ENCODE measurements around the gene SLC4A3. TPM values are rescaled to one million over a fixed set of nuclear protein-coding genes. Genes with fewer than 3 reads are reported as not detected.
A peak's percentile ranks its signal among the peaks of the same experiment; 100 is the strongest.

The SLC4A3 gene, protein sequence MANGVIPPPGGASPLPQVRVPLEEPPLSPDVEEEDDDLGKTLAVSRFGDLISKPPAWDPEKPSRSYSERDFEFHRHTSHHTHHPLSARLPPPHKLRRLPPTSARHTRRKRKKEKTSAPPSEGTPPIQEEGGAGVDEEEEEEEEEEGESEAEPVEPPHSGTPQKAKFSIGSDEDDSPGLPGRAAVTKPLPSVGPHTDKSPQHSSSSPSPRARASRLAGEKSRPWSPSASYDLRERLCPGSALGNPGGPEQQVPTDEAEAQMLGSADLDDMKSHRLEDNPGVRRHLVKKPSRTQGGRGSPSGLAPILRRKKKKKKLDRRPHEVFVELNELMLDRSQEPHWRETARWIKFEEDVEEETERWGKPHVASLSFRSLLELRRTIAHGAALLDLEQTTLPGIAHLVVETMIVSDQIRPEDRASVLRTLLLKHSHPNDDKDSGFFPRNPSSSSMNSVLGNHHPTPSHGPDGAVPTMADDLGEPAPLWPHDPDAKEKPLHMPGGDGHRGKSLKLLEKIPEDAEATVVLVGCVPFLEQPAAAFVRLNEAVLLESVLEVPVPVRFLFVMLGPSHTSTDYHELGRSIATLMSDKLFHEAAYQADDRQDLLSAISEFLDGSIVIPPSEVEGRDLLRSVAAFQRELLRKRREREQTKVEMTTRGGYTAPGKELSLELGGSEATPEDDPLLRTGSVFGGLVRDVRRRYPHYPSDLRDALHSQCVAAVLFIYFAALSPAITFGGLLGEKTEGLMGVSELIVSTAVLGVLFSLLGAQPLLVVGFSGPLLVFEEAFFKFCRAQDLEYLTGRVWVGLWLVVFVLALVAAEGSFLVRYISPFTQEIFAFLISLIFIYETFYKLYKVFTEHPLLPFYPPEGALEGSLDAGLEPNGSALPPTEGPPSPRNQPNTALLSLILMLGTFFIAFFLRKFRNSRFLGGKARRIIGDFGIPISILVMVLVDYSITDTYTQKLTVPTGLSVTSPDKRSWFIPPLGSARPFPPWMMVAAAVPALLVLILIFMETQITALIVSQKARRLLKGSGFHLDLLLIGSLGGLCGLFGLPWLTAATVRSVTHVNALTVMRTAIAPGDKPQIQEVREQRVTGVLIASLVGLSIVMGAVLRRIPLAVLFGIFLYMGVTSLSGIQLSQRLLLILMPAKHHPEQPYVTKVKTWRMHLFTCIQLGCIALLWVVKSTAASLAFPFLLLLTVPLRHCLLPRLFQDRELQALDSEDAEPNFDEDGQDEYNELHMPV
- polyA plus RNA-seq (2012; rRNA removed), result 12.2 and 12.3 TPM in 2 replicates
- polyA plus RNA-seq (2012; cell fraction: cytosol; rRNA removed), result 3.9 and 5.1 TPM in 2 replicates
- polyA plus RNA-seq (2012; cell fraction: nucleus; rRNA removed), result 53.0 and 74.5 TPM in 2 replicates

DNA sequence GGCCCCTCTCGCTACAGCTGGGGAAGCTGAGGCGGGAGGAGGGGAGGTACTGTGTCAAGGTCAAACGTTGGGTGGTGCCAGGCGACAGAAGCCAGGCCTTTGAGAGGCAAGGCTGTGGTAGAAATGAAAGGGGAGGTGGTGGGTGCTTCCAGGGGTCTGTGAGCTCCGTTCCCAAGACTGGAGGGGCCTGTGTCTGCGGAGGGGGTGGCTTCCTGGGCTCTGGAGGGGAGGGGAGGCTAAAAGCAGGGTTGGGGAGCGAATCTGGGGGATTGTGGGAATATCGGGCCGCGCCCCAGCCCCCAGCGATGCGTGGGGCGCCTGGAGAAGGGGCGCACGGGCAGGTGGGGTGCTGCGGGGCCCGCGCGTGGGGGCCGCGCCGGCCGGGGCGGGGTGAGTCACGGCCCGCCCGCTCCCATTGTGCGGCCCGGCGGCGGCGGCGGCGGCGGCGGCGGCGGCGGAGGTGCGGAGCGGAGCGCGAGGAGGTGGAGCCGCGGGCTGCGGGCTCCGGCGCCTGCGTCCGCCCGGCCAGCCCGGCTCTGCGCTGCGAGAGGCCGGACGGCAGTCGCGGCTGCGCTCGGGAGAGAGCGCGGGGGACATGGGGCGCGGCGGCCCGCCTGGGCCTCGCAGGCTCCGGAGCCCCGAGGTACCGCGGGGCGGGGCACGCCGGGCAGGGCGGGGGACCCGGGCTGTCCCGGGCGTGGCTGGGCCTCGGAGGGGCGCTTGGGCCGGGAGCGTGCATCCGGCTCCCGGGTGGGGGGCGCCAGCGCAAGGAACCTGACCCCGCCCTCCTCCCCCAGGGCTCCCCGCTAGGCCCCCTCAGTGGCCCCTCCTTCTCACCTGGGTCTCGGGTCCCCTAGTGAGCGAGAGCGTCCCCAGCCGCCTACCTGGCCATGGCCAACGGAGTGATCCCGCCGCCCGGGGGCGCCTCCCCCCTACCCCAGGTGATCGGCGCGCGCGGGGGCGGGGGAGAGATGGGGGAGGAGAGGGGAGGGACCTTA is at the start of gene SLC4A3:
Gene SLC4A3, plus strand, starts transcription at position 528 of the 998 bp plus-strand sequence. Its CDS starts 363 bp downstream, at position 891.
- Histone ChIP-seq H3K27ac (ENCODE audit: low read depth in 2 of 2, low read length in 1 of 2) (peak within 1 kb of the TSS in 1 of 2 experiments; percentile 68; a peak in 1 of 4 replicates), H2AFZ (ENCODE audit: low read depth) (peak within 1 kb of the TSS; percentile 94), H3K4me2 (peak within 1 kb of the TSS; percentile 97), H4K20me1 (ENCODE audit: insufficient read depth) (no peaks in the 10 kb centered on the region), H3K9me2 (no peaks in the 10 kb centered on the region), H3K4me3 (ENCODE audit: low read depth in 2 of 2, low read length in 1 of 2) (peak within 1 kb of the TSS; percentile 64 to 68), H3K4me1 (ENCODE audit: control insufficient read depth in 1 of 2, insufficient read depth in 2 of 2, low read depth in 1 of 2, low read length in 1 of 2) (peaks cover 0 to 13% of the 10 kb centered on the region in 2 experiments; a peak in 1 of 4 replicates), H3K9ac (peak within 1 kb of the TSS; percentile 74), H3K36me3 (replicated peaks in 1 of 2; ENCODE audit: control insufficient read depth in 1 of 2, insufficient read depth in 2 of 2, low read length in 1 of 2) (no peaks in the 10 kb centered on the region), H3F3A (replicated peaks; ENCODE audit: insufficient read depth) (no peaks in the 10 kb centered on the region), H3K9me3 (no peaks in the 10 kb centered on the region), H3K79me2 (ENCODE audit: insufficient read depth) (peaks cover 5% of the 10 kb centered on the region; the same call in 1 of the 2 replicates), H3K27me3 (ENCODE audit: insufficient read depth) (no peaks in the 10 kb centered on the region)
- ChIA-PET POLR2A (interaction anchor here (0.5 to 4.5 kb wide), 6 partner anchors 10 to 56 kb away, joined by 3 to 18 read pairs (median 4); partner anchors contain the start of genes OBSL1 and STK11IP), CTCF (interaction anchor here (0.8 to 7.8 kb wide), 12 partner anchors 8 to 87 kb away, joined by 3 to 59 read pairs (median 4); partner anchors contain the start of genes CHPF, OBSL1 and STK11IP)
- WGBS (ENCODE audit: low lambda C conversion rate), result 12% methylated on average over 55 of the region's 103 CpGs
- TF ChIP-seq NRF1 (IDR thresholded peaks at IDR 0.05; ENCODE audit: low read depth, low read length) (peak; percentile 57), RAD21 (IDR thresholded peaks at IDR 0.05; ENCODE audit: low read length) (no peak), MXI1 (IDR thresholded peaks at IDR 0.05; ENCODE audit: low read depth, low read length) (0 out of 2 replicates have a peak, but pooled peaks have one; percentile 15), RXRA (IDR thresholded peaks at IDR 0.05; ENCODE audit: borderline replicate concordance, low read depth) (no peak), SMC3 (IDR thresholded peaks at IDR 0.05; ENCODE audit: low read depth, low read length) (no peak), FOSL2 (IDR thresholded peaks at IDR 0.05; ENCODE audit: borderline replicate concordance, low read depth) (no peak), EP300 (IDR thresholded peaks at IDR 0.05; ENCODE audit: borderline replicate concordance in 1 of 2, low read depth in 1 of 2, low read length in 1 of 2) (no peak)
- TF ChIP-seq, protein P1, sequence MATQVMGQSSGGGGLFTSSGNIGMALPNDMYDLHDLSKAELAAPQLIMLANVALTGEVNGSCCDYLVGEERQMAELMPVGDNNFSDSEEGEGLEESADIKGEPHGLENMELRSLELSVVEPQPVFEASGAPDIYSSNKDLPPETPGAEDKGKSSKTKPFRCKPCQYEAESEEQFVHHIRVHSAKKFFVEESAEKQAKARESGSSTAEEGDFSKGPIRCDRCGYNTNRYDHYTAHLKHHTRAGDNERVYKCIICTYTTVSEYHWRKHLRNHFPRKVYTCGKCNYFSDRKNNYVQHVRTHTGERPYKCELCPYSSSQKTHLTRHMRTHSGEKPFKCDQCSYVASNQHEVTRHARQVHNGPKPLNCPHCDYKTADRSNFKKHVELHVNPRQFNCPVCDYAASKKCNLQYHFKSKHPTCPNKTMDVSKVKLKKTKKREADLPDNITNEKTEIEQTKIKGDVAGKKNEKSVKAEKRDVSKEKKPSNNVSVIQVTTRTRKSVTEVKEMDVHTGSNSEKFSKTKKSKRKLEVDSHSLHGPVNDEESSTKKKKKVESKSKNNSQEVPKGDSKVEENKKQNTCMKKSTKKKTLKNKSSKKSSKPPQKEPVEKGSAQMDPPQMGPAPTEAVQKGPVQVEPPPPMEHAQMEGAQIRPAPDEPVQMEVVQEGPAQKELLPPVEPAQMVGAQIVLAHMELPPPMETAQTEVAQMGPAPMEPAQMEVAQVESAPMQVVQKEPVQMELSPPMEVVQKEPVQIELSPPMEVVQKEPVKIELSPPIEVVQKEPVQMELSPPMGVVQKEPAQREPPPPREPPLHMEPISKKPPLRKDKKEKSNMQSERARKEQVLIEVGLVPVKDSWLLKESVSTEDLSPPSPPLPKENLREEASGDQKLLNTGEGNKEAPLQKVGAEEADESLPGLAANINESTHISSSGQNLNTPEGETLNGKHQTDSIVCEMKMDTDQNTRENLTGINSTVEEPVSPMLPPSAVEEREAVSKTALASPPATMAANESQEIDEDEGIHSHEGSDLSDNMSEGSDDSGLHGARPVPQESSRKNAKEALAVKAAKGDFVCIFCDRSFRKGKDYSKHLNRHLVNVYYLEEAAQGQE (IDR thresholded peaks at IDR 0.05; ENCODE audit: low read depth, low read length), result no peak
- TF ChIP-seq, protein P2, sequence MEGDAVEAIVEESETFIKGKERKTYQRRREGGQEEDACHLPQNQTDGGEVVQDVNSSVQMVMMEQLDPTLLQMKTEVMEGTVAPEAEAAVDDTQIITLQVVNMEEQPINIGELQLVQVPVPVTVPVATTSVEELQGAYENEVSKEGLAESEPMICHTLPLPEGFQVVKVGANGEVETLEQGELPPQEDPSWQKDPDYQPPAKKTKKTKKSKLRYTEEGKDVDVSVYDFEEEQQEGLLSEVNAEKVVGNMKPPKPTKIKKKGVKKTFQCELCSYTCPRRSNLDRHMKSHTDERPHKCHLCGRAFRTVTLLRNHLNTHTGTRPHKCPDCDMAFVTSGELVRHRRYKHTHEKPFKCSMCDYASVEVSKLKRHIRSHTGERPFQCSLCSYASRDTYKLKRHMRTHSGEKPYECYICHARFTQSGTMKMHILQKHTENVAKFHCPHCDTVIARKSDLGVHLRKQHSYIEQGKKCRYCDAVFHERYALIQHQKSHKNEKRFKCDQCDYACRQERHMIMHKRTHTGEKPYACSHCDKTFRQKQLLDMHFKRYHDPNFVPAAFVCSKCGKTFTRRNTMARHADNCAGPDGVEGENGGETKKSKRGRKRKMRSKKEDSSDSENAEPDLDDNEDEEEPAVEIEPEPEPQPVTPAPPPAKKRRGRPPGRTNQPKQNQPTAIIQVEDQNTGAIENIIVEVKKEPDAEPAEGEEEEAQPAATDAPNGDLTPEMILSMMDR (IDR thresholded peaks at IDR 0.05), result 0 out of 2 replicates have a peak, but pooled peaks have one; percentile 14
- TF ChIP-seq, protein P3, sequence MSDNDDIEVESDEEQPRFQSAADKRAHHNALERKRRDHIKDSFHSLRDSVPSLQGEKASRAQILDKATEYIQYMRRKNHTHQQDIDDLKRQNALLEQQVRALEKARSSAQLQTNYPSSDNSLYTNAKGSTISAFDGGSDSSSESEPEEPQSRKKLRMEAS (IDR thresholded peaks at IDR 0.05; ENCODE audit: low read depth), result no peak
- DNase-seq, result peak; percentile 94
